ENCODE data around the gene STRIP1. TPM values are rescaled to one million over a fixed set of nuclear protein-coding genes. Genes with fewer than 3 reads are reported as not detected.
A peak's percentile ranks its signal among the peaks of the same experiment; 100 is the strongest.

STRIP1 gene
- polyA plus RNA-seq, 12 donors: 25.2 to 37.0 (median 28.9) TPM; not detected in 1

- no peak for DNase-seq
Observed at GRCh38 chr1:110049801-110050601, 15.6 kb downstream of the STRIP1 start.

DNA sequence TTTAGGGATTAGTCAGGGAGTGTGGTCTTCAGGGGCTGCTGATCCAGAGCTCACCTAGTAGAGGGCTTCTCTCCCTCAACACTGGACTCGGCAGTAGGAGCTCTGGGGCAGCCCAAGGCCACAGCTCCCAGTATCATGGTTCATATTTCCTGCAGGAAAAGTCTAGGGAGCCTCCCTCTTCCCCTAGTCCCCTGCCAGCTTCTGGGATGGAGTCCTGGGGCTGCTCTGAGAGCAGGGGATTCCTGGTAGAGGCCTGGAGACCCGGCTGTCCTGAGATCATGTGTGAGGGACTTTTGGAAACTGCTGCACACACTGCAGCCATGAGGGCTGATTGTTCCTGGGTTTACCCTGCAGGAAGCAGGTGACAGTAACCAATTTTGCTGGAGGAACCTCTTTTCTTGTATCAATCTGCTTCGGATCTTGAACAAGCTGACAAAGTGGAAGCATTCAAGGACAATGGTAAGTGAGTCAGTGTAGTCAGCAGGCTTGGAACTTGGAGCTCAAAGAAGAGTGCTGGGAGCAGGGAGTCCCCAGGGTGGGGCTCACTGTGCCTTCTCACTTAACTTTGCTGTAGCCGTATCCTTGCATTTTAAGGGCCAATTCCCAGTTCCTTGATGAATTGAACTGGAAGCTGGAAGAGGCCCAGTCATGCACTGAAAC is 16.3 kb downstream of the STRIP1 start:
- no peak for DNase-seq

DNA sequence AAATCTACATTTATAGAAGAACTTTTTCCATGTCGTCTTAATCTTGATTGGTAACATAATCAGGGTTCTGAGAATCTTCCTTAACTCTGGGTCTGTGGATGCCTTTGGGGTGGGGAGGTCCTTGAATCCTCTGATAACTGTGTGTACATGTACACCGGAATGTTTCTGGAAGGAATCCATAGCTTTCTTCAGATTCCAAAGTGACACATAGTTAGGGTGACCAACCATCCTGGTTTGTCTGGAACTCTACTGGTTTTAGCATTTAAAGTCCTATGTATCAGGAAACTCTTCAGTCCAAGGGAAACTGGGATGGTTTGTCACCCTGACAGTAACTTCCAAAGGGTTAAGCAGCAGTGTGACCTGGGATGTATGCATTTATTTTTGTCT is 16.8 kb downstream of the STRIP1 start:
- no peak for DNase-seq

DNA sequence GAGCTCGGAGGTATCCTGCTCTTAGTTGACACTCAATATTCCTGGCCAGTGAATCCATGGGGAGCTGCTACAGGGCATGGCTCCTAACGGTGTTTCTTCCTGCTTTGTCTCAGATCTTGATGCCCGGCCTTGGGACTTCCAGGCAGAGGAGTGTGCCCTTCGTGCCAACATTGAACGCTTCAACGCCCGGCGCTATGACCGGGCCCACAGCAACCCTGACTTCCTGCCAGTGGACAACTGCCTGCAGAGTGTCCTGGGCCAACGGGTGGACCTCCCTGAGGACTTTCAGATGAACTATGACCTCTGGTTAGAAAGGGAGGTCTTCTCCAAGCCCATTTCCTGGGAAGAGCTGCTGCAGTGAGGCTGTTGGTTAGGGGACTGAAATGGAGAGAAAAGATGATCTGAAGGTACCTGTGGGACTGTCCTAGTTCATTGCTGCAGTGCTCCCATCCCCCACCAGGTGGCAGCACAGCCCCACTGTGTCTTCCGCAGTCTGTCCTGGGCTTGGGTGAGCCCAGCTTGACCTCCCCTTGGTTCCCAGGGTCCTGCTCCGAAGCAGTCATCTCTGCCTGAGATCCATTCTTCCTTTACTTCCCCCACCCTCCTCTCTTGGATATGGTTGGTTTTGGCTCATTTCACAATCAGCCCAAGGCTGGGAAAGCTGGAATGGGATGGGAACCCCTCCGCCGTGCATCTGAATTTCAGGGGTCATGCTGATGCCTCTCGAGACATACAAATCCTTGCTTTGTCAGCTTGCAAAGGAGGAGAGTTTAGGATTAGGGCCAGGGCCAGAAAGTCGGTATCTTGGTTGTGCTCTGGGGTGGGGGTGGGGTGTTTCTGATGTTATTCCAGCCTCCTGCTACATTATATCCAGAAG is 19.4 kb downstream of the STRIP1 start:
- DNase-seq: peak; percentile 64

GRCh38 chr1:110055493-110056284 is 21.3 kb downstream of the STRIP1 start:
- DNase-seq: no peak

GRCh38 chr1:110056285-110056683 is 21.9 kb downstream of the STRIP1 start:
- DNase-seq: no peak

DNA sequence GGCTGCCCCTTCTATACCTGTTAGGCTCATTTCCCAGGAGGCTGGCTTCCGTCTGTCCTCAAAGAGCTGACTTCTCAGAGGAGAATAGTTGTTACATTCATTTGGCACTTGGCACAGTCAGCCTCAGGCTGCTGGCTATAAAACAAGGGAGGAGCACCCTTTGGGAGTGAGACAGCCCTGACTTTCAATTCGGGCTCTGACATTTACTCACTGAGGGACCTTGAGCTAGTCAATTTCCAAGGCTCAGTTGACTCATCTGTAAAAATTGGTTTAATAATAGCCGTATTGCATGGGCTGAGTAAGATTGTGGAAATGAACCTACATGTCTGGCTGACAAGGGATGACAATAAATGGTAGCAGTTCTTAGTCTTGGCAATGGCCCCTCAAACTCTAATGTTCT is 22.4 kb downstream of the STRIP1 start:
- no peak for DNase-seq

- DNase-seq: no peak
Observed at GRCh38 chr1:110057963-110058518, 23.6 kb downstream of the STRIP1 start.

- no peak for DNase-seq
Observed at GRCh38 chr1:110058591-110058990, 24.2 kb downstream of the STRIP1 start.

DNA sequence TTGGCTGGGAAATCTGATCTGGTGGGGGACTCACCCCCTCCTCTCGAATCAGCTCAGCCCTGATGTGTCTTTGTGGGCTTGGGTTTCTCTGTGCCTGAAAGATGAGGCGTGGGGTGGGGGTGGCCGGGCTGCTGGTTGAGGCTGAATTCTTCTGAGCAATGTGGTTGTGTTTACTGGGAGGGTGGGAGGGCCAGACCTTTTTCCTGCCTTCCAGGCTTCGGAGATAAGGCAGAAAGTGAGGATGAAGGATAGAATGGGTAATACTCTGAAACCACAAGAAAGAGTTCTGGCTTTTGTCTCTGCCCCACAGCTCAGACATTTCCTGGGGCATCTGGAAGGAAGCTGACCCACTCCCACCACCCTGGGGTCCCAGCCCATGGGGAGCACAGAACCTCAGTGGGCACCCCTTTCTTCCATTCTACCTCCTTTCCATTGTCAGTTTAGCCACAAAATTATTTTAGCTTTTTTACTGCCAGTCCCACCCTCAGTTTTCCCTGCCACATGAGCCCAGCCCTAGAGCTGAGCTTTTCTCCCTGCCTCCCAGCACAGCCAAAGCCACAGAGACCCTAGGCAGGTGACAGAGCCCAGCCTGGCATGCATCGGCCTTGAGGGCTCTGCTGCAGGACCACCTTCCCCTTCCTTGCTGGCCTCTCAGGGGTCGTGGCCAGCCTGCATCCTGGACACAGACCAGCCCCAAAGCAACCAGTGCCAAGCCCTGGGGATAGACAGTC is 24.9 kb downstream of the STRIP1 start:
- DNase-seq: no peak

DNA sequence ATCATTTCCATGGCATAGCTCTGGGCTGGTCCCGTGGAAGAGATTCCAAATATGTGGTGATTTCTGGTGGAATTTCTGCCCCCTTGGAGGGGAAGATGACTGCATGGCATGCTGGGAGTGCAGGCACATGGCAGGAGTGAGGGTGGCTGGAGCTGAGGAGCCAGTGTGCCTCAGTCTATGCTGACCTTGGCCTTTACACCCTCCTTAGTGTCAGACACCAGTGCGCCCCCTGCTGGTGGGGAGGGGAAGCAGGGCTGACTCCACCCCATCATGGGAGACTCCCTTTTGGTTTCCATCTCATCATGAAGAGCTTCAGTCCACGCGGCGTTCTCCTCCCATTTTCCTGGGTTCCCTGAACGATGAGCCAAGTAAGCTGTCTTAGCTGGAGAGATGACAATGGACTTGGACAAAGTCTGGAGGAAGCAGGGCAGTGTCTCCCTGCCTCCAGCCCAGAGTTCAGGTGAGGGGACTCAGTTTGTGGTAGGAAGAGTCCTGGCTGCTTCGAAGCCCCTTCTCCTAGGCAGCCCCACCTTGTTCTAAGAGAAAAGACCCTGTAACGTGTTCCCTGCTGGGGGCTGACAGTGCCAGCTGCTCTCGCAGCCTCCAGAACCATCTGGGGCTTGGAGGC is 25.7 kb downstream of the STRIP1 start:
- no peak for DNase-seq

- DNase-seq: no peak
Observed at GRCh38 chr1:110060662-110061060, 26.2 kb downstream of the STRIP1 start.

DNA sequence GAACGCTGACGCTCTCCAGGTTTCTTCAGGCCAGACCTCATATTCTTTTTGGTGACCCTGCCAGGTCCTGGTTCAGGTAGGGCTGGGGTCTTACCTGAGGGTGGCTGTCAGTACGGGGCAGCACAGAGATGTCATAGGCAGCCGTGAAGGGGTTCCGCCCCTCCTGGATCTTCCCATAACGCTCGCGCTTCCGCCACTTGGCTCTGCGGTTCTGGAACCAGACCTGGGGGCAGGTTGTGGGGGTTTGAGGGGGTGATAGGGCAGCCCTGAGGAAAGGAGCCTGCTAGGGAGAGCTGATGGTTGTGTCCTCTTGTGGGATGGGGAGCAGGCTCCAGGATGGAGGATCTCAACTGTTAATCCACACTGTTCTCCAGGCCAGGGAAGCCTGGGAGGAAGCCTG is 26.9 kb downstream of the STRIP1 start:
- DNase-seq: no peak

DNA sequence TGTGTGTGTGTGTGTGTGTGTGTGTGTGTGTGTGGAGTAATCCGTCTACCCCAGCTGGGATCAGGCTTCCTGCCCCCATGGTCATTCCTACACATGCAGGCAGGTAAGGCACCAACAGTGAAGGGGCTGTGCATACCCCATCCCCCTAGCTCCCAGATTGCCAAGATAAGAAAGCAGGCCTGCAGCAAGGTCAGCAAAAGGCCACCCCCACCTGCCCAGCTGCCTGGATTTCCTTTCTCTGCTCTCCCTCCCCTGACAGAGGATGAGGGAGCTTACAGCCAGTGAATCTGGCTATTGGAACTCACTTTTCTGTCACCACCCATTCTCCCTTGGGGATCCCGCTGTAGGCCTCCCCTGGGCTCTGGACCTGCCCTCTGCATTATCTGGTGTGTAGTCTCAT is 28.2 kb downstream of the STRIP1 start:
- DNase-seq: no peak

GRCh38 chr1:110063781-110064180 is 29.4 kb downstream of the STRIP1 start:
- no peak for DNase-seq

DNA sequence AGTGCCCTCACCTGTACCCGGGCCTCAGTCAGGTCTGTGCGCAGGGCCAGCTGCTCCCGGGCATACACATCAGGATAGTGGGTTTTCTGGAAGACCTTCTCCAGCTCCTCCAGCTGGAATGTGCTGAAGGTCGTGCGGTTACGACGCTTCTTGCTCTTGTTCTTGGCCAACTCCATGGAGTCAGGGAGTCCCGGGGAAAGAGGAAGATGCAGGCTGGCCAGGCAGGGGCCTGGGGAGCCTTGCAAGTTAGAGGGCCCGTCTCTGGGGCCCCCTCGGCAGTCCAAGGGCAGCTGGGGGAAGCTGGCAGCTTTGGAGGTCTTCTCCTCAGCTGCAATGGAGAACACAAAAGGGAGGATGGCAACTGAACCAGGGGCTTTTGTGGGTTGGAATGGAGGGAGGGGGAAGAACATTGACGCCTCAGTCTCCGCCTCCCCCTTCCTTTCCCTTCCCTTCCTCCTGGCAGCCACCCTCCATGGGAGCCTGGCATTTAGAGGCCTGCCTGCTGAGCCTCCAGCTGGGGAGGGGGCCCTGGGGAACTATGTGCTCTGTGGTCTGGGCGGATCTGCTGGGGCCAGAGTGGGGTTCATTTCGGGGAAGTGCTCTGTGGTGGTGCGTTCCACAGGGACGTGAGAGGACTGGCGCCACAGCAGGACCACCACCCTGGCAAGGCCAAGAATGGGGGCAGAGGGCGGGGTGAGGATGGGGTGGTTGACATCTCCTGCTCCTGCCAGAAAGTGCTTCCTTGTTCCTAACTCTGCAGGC is 30.3 kb downstream of the STRIP1 start:
- DNase-seq: no peak

- DNase-seq: no peak
Observed at GRCh38 chr1:110065841-110066240, 31.4 kb downstream of the STRIP1 start.

- no peak for DNase-seq
Observed at GRCh38 chr1:110067479-110067892, 33.1 kb downstream of the STRIP1 start.

Measured in muscle of arm (tissue), 12 donors.